DMS 273 treated with DMSO at 0.1 percent for 48 hours (cell line): ENCODE data around the gene PARN.
"Not testable (repeated sequence)": the region's sequence is repeated elsewhere in the genome, so short reads cannot be mapped to it uniquely, and the experiment has no call there.

Source experiments
- DNase-seq: peaks from one replicate; lab custom pipeline; 2025; lab: John Stamatoyannopoulos, UW

The PARN gene

DNA sequence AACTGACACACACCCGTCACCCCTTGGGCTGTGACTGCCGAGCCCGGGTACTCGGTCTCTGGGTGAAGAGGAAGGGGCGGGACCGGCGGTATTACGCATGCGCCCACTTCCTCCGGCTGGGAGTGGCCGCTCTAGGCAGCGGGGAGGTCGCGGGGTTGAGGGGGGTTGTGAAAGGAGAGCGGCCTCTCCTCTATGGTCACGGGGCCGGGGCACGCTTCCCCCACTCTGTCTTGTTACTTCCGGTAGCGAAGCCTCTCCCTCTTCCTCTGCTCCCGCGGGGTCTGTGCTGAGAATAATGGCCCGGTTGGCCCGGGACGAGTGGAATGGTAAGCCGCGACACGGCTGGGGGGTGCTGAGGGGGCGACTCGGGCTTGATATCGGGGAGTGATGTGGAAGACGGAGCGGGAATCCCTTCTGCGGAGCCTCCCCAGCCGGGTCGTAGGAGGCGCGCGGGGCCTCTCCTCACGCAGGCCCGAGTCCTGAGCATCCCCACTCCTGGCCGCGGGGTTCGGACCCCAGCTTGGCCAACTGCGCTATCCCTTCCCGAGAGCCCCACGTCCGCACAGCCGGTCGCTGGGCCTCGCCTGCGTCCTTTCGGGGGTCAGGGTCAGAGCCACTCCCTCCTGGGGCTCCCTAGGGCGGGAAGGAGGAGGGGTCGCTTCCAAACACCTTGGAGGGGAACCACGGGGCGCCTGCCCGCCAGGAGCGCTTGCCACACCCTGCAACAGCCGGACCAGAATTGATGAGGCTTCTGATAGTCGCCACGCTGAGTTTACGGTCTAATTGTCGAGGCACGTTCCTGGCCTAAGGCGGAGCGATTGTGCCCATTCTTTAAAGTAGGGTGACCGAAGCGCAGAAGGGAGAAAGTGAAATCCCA lies 2.9 kb upstream of the PARN start, which contains the start of gene BFAR:
TSS of gene BFAR (plus strand) at position 259 of the 877 bp plus-strand sequence. CDS start 11,396 bp downstream, outside the sequence.
- peak; percentile 94 for DNase-seq

DNA sequence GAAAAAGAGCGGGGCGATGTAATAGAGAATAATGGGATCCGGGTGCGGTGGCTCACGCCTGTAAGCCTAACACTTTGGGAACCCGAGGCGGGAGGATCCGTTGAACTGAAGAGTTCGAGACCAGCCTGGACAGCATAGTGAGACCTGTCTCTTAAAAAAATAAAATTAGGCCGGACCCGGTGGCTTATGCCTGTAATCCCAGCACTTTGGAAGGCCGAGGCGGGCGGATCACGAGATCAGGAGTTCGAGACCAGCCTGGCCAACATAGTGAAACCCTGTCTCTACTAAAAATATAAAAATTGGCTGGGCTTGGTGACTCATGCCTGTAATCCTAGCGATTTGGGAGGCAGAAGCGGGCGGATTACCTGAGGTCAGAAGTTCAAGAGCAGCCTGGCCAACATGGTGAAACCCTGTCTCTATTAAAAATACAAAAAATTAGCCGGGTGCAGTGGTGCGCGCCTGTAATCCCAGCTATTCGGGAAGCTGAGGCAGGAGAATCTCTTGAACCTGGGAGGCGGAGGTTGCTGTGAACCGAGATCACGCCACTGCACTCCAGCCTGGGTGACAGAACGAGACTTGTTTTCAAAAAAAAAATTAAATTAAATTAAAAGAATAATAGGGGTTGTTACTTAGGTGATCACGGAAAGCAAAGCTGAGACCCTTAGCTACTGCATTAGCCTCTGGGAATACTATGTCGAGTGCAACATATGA lies 715 bp upstream of the PARN start:
- not testable (repeated sequence) for DNase-seq

DNA sequence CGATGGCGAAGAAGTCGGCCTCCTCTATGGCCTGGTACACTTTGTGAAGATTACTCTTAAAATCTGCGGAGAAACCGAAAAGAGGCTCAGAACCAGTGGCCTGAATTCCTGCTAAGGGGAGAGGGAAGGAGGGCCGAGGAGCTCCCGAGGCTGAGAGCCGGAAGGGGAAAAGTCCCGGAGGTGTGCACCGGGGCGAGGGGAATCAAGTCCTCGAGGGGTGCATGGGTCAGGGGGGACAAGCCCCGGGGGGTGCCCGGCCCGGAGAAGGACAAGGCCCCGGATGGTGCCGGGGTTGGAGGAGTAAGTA lies 495 bp downstream of the PARN start:
- no peak for DNase-seq

DNA sequence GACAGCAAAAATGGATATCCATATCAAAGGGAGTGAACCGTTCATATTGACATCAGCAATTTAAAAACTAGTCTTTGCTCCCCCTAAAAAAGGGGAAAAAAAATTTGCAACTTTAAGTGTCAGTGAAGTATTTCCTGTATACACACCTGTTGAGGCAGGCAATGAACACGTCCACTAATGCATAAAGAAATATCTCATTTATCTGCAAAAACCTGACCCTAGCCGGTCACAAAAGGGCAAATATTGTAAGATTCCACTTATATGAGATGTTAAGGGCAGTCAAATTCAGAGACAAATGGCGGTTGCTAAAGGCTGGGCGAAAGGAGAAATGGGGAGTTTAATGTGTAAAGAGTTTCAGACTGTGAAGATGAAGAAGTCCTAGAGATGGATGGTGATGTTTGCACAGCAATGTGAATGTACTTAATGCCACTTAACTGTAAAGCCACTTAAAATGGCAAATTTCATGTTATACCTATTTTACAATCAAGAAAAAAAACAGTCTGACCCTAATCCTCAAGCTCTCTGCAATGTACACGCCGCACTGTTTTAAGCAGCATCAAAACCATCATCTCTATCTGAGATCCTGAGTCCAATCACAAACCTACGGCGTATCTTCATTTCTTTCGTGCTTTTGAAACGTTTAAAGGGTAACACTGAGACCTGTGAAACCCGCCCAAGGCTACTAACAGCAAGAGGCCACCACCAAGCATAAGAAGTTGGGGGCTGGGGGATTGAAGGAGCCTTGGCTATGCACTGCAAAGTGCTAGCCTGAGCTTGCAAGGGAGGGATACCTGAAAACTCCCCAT lies 1.1 kb downstream of the PARN start:
- no peak for DNase-seq

DNA sequence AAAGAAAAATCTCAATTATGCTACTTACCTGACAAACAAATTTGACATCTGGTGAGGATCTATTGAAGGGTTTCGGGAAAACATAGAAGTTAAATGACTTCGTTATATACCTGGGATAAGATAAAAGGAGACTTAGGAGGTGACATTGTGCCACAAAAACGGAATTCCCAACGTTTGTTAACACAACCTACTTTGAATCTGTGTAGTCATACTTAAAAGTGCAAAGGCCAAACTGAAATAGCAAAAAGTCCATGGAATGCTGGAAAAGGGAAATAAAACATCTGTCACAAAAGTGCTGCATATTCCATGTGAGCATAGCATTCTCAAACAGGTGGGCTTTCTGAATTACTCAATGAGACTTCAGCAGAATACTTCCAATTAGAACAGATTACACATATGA lies 3.0 kb downstream of the PARN start:
- DNase-seq, result no peak

DNA sequence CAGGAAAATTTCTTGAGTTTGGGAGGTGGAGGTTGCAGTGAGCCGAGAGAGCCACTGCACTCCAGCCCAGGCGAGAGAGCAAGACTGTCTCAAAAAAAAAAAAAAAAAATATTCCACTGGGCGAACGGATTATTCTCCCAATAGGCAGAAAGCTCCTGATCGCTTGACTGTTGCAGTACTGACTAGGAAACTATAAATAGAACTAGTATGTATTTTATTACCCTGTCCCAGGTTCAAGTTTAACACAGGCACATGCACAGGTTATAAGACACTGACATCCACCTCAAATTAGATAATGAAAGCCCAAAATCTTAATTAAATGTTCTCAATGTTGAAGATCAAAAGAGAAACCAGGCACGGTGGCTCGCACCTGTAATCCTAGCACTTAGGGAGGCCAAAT lies 11.5 kb downstream of the PARN start:
- no peak for DNase-seq

DNA sequence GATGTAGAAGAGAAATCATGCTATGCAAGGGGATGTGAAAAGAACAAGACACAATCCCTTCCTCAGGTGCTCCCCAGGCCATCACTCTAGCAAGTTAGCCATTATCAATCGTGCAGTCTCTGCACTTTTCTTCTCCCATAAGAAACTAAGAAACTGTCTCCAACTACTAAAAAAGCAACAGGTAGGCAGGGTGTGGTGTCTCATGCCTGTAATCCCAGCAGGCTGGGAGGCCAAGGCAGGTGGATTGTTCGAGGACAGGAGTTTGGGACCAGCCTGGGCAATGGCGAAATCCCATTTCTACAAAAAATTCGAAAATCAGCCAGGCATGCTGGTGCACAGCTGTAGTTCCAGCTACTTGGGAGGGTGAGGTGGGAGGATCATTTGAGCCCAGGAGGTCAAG lies 13.8 kb downstream of the PARN start:
- DNase-seq, result no peak

DNA sequence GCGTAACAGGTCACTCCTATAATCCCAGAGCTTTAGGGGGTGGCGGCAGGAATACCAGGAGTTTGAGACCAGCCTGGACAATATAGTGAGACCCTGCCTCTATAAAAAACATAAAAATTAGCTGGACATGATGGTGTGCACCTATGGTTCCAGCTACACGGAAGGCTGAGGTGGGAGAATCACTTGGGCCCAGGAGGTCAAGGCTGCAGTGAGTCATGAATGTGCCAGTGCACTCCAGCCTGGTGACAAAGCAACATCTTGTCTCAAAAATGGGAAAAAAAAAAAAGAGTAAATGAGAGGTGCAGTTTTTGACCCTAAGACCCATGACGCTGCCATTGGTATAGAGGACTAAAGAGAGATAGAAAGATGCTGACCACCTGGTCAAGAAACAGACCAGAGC lies 16.1 kb downstream of the PARN start:
- DNase-seq, result no peak

DNA sequence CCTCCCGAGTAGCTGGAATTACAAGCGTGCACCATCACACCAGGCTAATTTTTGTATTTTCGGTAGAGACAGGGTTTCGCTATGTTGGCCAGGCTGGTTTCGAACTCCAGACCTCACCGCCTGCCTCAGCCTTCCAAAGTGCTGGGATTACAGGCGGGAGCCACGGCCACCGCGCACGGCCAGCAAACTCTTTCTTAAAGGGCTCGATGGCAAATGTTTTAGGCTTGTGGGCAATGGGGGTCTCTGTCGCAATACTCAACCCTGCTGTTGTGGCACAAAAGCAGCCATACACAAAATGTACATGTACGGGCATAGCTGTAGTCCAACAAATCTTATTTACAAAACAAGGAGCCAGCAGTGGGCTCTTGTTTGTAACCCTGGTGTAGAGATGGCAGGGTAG lies 18.4 kb downstream of the PARN start:
- no peak for DNase-seq

DNA sequence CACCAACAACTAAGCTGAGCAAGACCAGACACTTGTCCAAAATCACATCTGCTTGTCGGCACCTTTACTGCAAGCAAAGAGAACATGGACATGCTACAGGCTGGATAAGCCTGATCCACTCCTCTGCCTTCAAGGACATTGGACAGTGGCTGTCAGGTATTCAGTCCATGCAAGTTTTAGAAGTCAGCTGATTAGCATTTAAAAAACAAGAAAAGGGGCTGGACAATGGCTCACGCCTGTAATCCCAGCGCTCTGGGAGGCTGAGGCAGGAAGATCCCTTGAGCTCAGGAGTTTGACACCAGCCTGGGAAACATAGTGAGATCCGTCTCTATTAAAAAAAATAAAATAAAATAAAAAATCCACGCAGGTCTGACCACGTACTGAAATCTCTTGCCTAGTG lies 20.3 kb downstream of the PARN start:
- DNase-seq, result no peak

DNA sequence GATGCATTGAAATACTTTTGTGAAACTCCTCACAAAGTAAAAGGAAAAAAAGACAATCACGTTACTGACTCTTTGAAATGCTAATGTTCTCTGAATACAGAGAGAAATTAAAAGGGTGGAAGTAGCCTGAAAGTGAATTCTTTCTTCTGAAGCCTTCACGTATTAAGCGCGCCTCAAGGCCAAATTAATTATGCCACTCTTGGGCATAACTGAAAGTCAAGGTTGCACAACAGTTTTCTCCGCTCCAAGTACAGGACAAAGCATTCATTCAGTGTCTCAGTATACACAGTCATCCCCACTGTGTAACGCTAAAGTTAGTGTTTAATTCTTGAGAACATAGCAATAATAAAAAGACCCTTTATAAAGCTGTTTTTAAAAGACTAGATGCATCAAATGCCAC lies 21.5 kb downstream of the PARN start:
- DNase-seq, result no peak

DNA sequence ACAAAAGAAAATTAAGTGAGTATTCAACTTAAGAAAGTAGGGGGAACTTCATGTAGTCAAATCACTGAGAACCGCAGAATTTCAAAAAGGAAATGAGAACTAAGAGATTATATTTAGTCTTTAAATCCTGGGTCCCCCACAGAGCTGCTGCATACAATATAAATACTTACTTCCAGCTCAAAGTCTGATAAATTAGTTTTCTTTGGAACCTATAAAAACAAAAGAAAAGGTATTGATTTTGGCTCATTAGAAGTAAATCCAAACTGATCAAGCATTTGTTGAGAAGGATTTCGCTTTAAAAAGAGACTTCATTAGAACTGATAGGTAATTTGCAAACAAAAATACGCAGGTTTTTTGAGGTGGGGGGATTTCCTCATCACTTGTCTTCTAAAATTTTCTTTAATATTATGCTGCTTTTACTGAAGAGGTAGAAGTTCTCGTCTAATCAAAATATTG lies 21.9 kb downstream of the PARN start:
- no peak for DNase-seq

DNA sequence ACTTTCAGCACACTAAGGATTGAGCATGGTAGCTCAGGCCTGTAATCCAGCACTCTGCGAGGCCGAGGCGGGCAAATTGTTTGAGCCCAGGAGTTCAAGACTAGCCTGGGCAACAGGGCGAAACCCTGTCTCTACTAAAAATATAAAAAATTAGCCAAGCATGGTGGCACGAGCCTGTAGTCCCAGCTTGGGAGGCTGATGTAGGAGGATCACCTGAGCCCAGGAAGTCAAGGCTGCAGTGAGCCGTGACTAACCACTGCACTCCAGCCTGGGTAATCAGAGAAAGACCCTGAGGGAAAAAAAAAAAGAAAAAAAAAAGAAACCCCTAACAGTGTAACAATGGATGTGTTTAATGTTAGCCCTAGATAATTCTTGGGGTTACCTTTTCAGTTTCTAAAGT lies 24.0 kb downstream of the PARN start:
- DNase-seq, result no peak

DNA sequence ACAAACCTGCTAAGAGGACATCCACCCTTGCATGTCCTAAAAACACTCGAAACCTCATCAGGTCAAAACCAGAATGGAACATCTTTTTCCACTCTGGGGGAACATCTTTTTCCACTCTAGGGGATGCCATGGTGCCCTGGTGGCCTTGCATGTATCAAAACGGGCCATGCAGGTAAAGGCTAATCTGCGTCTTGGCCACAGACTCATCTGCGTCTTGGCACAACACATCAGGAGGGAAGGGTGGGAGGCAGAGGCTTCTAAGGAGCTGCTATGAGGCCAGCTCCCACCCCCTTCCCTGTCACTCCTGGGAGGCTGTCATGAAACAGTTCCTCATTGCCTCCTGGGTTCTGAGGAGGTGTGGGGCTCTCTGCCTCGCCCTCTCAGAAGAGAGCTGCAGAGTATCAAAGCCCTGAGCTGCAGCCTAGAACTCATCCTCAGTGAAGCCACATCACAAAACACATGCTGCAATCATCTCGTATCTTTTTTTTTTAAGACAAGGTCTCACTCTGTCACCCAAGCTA lies 27.6 kb downstream of the PARN start:
- DNase-seq, result no peak

DNA sequence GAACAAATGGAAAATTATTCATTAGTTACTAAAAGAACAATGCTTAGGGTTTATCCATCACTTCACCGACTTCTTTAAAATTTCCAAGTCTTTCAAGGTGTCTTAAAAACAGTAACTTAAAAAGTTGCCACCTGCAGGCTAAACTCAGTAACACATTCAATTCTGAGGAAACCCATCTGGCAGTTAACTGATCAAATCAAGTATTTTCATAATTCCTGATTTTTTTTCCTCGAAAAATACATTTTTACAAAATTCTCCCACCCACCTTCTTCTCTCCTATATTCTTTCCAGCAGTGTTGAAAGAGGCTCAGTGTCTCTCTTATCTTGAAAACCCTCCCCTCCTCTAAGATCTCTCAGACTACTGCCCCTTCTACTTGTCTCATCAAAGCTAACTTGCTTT lies 29.9 kb downstream of the PARN start:
- DNase-seq, result no peak

DNA sequence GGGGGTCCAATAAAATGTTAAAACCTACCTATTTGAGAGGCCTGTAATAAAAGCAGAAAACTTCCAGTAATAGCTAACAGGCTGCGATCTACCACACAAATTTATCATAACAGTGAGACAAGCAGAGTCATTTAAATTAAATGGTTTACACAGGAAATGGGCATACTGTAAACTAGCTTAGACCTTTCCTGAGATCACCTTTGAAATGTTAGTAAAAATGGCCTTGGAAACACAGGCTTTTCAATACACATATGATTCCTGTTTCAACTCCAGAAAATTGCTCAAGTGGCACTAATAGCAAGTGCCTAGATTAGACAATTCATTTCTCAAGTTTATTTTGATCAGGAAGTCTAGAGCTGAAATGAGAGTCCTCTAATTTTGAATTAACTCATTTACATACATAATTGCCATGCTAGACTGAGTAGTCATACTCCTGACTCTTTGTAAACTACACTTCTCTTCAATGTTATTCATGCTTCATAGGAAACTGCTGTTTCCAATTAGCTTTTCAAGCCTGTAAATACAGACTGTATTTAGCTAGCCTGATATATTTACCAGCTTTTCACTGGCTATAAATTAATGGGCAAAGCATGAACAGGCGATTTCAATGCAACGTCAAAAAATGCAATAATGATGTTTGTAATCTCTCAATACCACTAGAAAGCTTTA lies 43.3 kb downstream of the PARN start:
- no peak for DNase-seq

DNA sequence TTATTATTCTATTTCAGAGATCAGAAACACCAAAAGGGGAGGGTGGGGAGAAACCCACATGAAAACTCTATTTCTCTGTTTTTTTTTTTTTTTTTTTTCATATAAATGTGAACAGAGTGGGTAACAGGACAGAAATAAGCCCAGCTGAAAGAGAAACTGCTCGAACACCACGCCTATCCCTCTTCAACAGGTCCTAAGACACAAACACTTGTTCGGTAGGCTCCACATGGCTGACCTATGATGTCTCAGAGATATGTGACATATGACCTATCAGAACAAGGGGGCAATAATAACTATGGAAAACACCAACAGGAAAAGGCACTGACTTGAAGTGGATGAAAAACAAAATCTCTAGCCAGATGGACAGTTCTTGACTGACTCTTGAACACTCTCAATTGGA lies 44.8 kb downstream of the PARN start:
- no peak for DNase-seq

DNA sequence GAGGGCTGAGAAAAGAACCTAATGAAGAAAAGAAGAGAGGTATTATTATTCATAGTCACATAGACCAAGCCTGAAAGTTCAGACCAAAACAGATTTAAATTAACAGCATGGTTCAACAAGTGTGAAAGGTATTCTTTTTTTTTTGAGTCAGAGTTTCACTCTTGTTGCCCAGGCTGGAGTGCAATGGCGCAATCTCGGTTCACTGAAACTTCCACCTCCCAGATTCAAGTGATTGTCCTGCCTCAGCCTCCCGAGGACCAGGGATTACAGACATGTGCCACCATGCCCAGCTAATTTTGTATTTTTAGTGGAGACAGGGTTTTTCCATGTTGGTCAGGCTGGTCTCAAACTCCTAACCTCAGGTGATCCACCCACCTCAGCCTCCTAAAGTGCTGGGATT lies 49.1 kb downstream of the PARN start:
- not testable (repeated sequence) for DNase-seq

DNA sequence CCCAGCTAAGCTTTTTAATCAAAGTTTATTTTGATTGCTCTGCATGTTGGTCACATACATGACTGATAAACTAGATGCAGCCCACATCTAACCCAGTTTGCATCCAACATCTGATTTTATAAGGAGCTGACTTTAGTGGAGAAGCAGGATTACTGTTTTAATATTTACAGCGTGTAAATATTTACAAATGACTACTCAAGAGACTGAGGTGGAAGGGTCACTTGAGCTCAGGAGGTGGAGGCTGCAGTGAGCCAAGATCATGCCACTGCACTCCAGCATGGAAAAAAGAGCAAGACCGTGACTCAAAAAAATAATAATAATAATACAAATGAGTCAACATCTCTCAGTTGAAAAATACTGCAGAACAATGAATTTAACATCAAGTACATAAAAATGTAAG lies 50.8 kb downstream of the PARN start:
- DNase-seq, result no peak

DNA sequence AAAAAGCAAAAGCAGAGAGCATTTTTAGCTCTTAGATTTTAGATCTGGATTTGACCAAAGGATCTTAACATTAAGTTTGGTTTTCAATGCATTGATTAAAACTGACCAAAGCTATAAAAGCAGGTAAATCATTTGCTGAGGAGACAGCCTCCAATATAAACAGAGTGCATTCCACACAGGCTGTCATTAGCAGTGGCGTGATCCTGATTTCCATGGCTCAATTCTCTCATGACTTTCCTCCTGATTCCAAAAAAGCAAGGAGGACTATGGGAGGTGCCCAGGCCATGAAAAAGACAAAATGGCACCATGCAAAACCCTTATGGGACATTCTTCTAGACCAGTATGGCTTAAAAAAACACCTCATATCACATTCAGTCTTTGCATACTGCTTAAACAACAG lies 53.5 kb downstream of the PARN start:
- no peak for DNase-seq

DNA sequence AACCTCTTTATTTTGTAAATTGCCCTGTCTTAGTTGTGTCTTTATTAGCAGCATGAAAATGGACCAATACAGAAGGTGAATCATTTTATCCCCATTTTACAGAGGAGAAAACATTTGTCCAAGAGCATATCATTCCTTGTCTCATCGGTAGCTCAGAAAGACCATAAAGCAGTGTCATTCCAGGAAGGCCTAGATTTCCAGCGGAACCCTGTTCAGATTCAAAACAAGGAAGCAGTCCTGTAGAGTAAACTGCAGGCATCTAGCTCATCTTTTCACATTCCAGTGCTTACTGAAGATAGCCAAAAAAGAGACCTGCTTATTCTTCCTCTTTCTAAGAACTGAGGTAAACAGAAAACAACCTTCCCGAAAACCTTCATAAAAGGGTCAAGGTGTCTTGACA lies 54.0 kb downstream of the PARN start:
- DNase-seq, result no peak
